Heart left ventricle (tissue), 16 donors: ENCODE data around the gene ABCC1. TPM values are rescaled to one million over a fixed set of nuclear protein-coding genes. Genes with fewer than 3 reads are reported as not detected.
A peak's percentile ranks its signal among the peaks of the same experiment; 100 is the strongest.

Experiments
- ATAC-seq, 4 donors: fragments of 200-7000 bp; cut with Tn5 transposase; one replicate each; pipeline ENCODE4 v1.9.1; 2020 to 2022; ENCODE audit warnings: moderate library complexity in 4 of 4, mild to moderate bottlenecking in 3 of 4, moderate number of reproducible peaks in 1 of 4
- DNase-seq, 5 donors: peaks; one replicate each; pipeline ENCODE4 v3.0.0-alpha.2; 2020
- H3K27ac ChIP-seq, 12 donors: fragments of 200-600 bp; sonication (generic) in 4 of 12; one replicate each; pipeline versions ENCODE4 v1.5.0 to v1.8.0; 2016 to 2022; ENCODE audit warnings: mild to moderate bottlenecking in 2 of 12
- H3K27me3 ChIP-seq, 9 donors: fragments of 200-600 bp; sonication (generic) in 2 of 9; one replicate each; pipeline versions ENCODE4 v1.5.1 to v1.8.0; 2016 to 2022; ENCODE audit warnings: mild to moderate bottlenecking in 3 of 9
- H3K36me3 ChIP-seq, 9 donors: fragments of 200-600 bp; sonication (generic) in 2 of 9; one replicate each; pipeline versions ENCODE4 v1.5.0 to v1.8.0; 2018 to 2022; ENCODE audit warnings: mild to moderate bottlenecking in 2 of 9
- H3K4me1 ChIP-seq, 12 donors: fragments of 200-600 bp; sonication (generic) in 4 of 12; one replicate each; pipeline versions ENCODE4 v1.5.0 to v1.8.0; 2016 to 2022; ENCODE audit warnings: mild to moderate bottlenecking in 3 of 12
- H3K4me3 ChIP-seq, 12 donors: fragments of 200-600 bp; sonication (generic) in 4 of 12; one replicate each; pipeline versions ENCODE4 v1.5.0 to v1.8.0; 2017 to 2022; ENCODE audit warnings: mild to moderate bottlenecking in 9 of 12, moderate library complexity in 4 of 12
- H3K9me3 ChIP-seq, 12 donors: fragments of 200-600 bp; sonication (generic) in 4 of 12; one replicate each; pipeline versions ENCODE4 v1.5.0 to v1.8.0; 2016 to 2022; ENCODE audit warnings: mild to moderate bottlenecking in 1 of 12
- CTCF ChIP-seq, 12 donors: fragments of 200-600 bp; sonication (generic) in 4 of 12; IDR thresholded peaks; one replicate each; pipeline versions ENCODE4 v1.5.0 to v1.8.0; 2018 to 2022; ENCODE audit warnings: antibody characterized with exemption in 12 of 12, mild to moderate bottlenecking in 5 of 12
- POLR2A ChIP-seq, 2 donors: fragments of 450-650 bp; IDR thresholded peaks; one replicate each; pipeline ENCODE4 v1.6.1; 2017; ENCODE audit warnings: antibody characterized with exemption in 2 of 2, mild to moderate bottlenecking in 2 of 2, moderate library complexity in 2 of 2
- WGBS, 4 donors: extraction: QIAGEN DNeasy Blood & Tissue Kit in 2 of 4; methylation state at CpG; one replicate each; pipeline versions ENCODE4 v1.1.5 to v1.1.7; 2013 to 2018; 5-methylcytosine and 5-hydroxymethylcytosine counted together
- intact Hi-C, 10 donors: fragments of 100-400 bp; cut with DNase I; formaldehyde crosslinking; loops; one replicate each; pipeline versions ENCODE4 v1.11.1 to v1.14.2; 2022
- polyA plus RNA-seq, 2 donors: library from polyadenylated mRNA; stranded (reverse); fragments of 200-250 nt; gene quantifications; one replicate each; pipeline ENCODE4 v1.2.3, GENCODE V29; 2013
- total RNA-seq, 9 donors: library from RNA; depleted of rRNA in 2 of 9; stranded (reverse); fragments of >200 nt in 2 of 9; fragmentation: NEBNext Ultra II Directional in 3 of 9; extraction: Animal tissue kit (Norgen Biotek cat#: 25700) in 3 of 9; gene quantifications; one replicate each; pipeline versions ENCODE4 v1.1.0 to v1.2.4, GENCODE V29; 2016 to 2023
- donor health status: ischemic (EF 13 %, LVEDD 7.1; RV severe dilation, severe dysfunction).
- donor health status: healthy with polysubstance abuse.
- donor health status: DM: no; HTN: yes; CAD: no.
- donor health status: DM: no; HTN: no; CAD: no.
- donor health status: ischemic (EF 25% LVEDD 6.9; RV normal size, moderate dysfunction).
- donor health status: ischemic (EF 25% LVEDD 5.7; RV mildly dilated, moderate dysfunction).
- donor health status: healthy.
- donor health status: DM: yes; HTN: yes; CAD: no.
- donor health status: ischemic (EF 35%, LVEDD 5.7; RV mildly dilated, moderate dysfunction).
- donor health status: nonischemic (EF 11% LVEDD 7.7; RV severe dilation, severe dysfunction).
- donor health status: DM: yes; HTN: yes; CAD: no.
- donor health status: PGD.
- donor health status: ischemic (EF 29% LVEDD 5.4; RV normal size, mild dysfunction).
- donor health status: nonischemic (EF 23%, LVEDD 6.1; RV moderate dilation, normal function).

The ABCC1 gene
- total and polyA plus RNA-seq, 11 donors = 8.1 to 28.0 (median 22.4) TPM

GRCh38 chr16:15972046-15972868 lies 22.8 kb downstream of the ABCC1 start:
- intact Hi-C loops = no loop called here
- Histone ChIP-seq H3K4me1 (peaks cover 0 to 41% (median 22%) of the 10 kb centered on the region in 12 donors), H3K27ac (no peak overlapping the region)

GRCh38 chr16:15973421-15973820 lies 24.0 kb downstream of the ABCC1 start:
- intact Hi-C loops = no loop called here
- no peak for TF ChIP-seq POLR2A (IDR thresholded peaks at IDR 0.05)
- TF ChIP-seq CTCF (IDR thresholded peaks at IDR 0.05) = no peak
- Histone ChIP-seq H3K4me3 (no peak overlapping the region), H3K36me3 (peaks cover 0 to 10% (median 0%) of the 10 kb centered on the region in 9 donors), H3K27ac (peak overlapping the region in 2 of 12 donors; percentile 28 to 82), H3K27me3 (no peaks in the 10 kb centered on the region), H3K9me3 (peaks cover 0 to 25% (median 1%) of the 10 kb centered on the region in 12 donors), H3K4me1 (peaks cover 0 to 43% (median 25%) of the 10 kb centered on the region in 12 donors)
- 85 to 87% (median 86%) methylated on average over 5 of the region's 5 CpGs for WGBS, 4 donors
- DNase-seq = no peak
- ATAC-seq = peak in 1 of 4 donors; percentile 7

More at GRCh38 chr16:15972046-15972868, 22.8 kb downstream of the ABCC1 start:
- Histone ChIP-seq H3K9me3 (peaks cover 0 to 21% (median 1%) of the 10 kb centered on the region in 12 donors), H3K27me3 (no peaks in the 10 kb centered on the region), H3K36me3 (peaks cover 0 to 5% (median 0%) of the 10 kb centered on the region in 9 donors), H3K4me3 (no peak overlapping the region)
- no peak for TF ChIP-seq POLR2A (IDR thresholded peaks at IDR 0.05)
- no peak for TF ChIP-seq CTCF (IDR thresholded peaks at IDR 0.05)
- DNase-seq (no peak), ATAC-seq (no peak)
- 38 to 74% (median 58%) methylated on average over 2 to 3 of the region's 3 CpGs for WGBS, 4 donors

- ATAC-seq = peak; percentile 31 to 60 (median 38)
- Histone ChIP-seq H3K9me3 (peaks cover 0 to 32% (median 1%) of the 10 kb centered on the region in 12 donors), H3K27me3 (no peaks in the 10 kb centered on the region), H3K4me1 (peaks cover 0 to 43% (median 25%) of the 10 kb centered on the region in 12 donors), H3K36me3 (peaks cover 0 to 10% (median 0%) of the 10 kb centered on the region in 9 donors), H3K4me3 (no peak overlapping the region), H3K27ac (peak overlapping the region in 3 of 12 donors; percentile 25 to 82 (median 28))
- WGBS, 4 donors = 65 to 80% (median 74%) methylated on average over 2 of the region's 2 CpGs
- no peak for TF ChIP-seq POLR2A (IDR thresholded peaks at IDR 0.05)
- no peak for TF ChIP-seq CTCF (IDR thresholded peaks at IDR 0.05)
- intact Hi-C loops = no loop called here
- DNase-seq = no peak
Measured at GRCh38 chr16:15974057-15974456, 24.6 kb downstream of the ABCC1 start.

- H3K9me3 ChIP-seq = peaks cover 0 to 28% (median 4%) of the 10 kb centered on the region in 12 donors
- WGBS, 4 donors = 86 to 94% (median 90%) methylated on average over 5 of the region's 5 CpGs
- ATAC-seq (no peak), DNase-seq (no peak)
- no peak overlapping the region for H3K4me3 ChIP-seq
- intact Hi-C loops = no loop called here
- H3K27me3 ChIP-seq = no peaks in the 10 kb centered on the region
- H3K27ac ChIP-seq = peak overlapping the region in 3 of 12 donors; percentile 33 to 82 (median 69)
- peaks cover 0 to 10% (median 0%) of the 10 kb centered on the region in 9 donors for H3K36me3 ChIP-seq
- peaks cover 0 to 43% (median 25%) of the 10 kb centered on the region in 12 donors for H3K4me1 ChIP-seq
- TF ChIP-seq POLR2A (IDR thresholded peaks at IDR 0.05) = no peak
Measured at GRCh38 chr16:15975172-15975571, 25.8 kb downstream of the ABCC1 start.
